Endothelial cell of umbilical vein (primary cell): ENCODE measurements around the gene GRID2. TPM values are rescaled to one million over a fixed set of nuclear protein-coding genes. Genes with fewer than 3 reads are reported as not detected.

ENCODE experiments used
- BruUV-seq: library from RNA; stranded (reverse); fragments of 400-500 nt; replicated peaks from 2 replicates; lab custom pipeline; 2021; lab: Mats Ljungman, UMichigan
- CTCF ChIA-PET: fragments of 300-600, 350-600 bp; sonication (Branson Sonifier 250); formaldehyde crosslinking; loops from one replicate; lab custom pipeline; 2021; ENCODE audit warnings: antibody characterized with exemption, inconsistent platforms; lab: Charles Lee
- POLR2A ChIA-PET: fragments of 300-600, 350-600 bp; sonication (Branson Sonifier 250); formaldehyde crosslinking; loops from one replicate; lab custom pipeline; 2021; ENCODE audit warnings: antibody characterized with exemption, inconsistent platforms; lab: Charles Lee
- DNase-seq: peaks from one replicate; pipeline ENCODE4 v3.0.0-alpha.2; 2011; ENCODE audit warnings: low read depth, low spot score
- FAIRE-seq: peaks from 2 replicates; lab custom pipeline; 2011; peaks lifted over from hg19 to GRCh38; lab: Jason Lieb, UNC
- H2AFZ ChIP-seq: 2 replicates; pipeline ENCODE4 v1.6.0; 2012; ENCODE audit warnings: low read depth, low read length, control low read depth, inconsistent platforms
- H3K27ac ChIP-seq: 2 replicates; pipeline ENCODE4 v1.5.1; 2011; ENCODE audit warnings: low read depth, mild to moderate bottlenecking, control low read depth, low read length, moderate library complexity; ENCODE audit not compliant: insufficient read depth
- H3K27me3 ChIP-seq, 2 experiments: 2 replicates each; pipeline versions ENCODE4 v1.6.0 to v1.6.1; 2011; ENCODE audit warnings: low read length in 2 of 2, mixed read lengths in 1 of 2; ENCODE audit not compliant: control insufficient read depth in 2 of 2, insufficient read depth in 2 of 2
- H3K36me3 ChIP-seq, 2 experiments: 2 replicates in 1 of 2; 3 replicates in 1 of 2; pipeline ENCODE4 v1.5.1; 2011; ENCODE audit warnings: low read length in 2 of 2, mild to moderate bottlenecking in 1 of 2, moderate library complexity in 1 of 2; ENCODE audit not compliant: control insufficient read depth in 2 of 2, insufficient read depth in 2 of 2; ENCODE audit errors: extremely low read depth in 1 of 2
- H3K4me1 ChIP-seq: 3 replicates; pipeline ENCODE4 v1.5.1; 2011; ENCODE audit warnings: mild to moderate bottlenecking, low read length; ENCODE audit not compliant: control insufficient read depth, insufficient read depth; ENCODE audit errors: extremely low read depth
- H3K4me2 ChIP-seq: 2 replicates; pipeline ENCODE4 v1.6.1; 2011; ENCODE audit warnings: low read length, control low read depth, mixed read lengths; ENCODE audit not compliant: insufficient read depth
- H3K4me3 ChIP-seq, 3 experiments: fragments of 200-600 bp in 1 of 3; sonication (generic), shearing (Covaris generic) in 1 of 3; replicated peaks in 1 of 3; 2 replicates each; pipeline ENCODE4 v1.5.1; 2011 to 2016; ENCODE audit warnings: control low read depth in 3 of 3, low read length in 3 of 3, mild to moderate bottlenecking in 2 of 3, inconsistent platforms in 1 of 3, low read depth in 1 of 3, moderate library complexity in 1 of 3; ENCODE audit not compliant: insufficient read depth in 1 of 3
- H3K79me2 ChIP-seq: 2 replicates; pipeline ENCODE4 v1.6.0; 2012; ENCODE audit warnings: low read length, inconsistent platforms; ENCODE audit not compliant: control insufficient read depth, insufficient read depth
- H3K9ac ChIP-seq: replicated peaks from 2 replicates; pipeline ENCODE3; 2011; ENCODE audit warnings: low read length, control low read depth; ENCODE audit not compliant: insufficient read depth; ENCODE audit errors: extremely low read depth
- H3K9me1 ChIP-seq: replicated peaks from 3 replicates; pipeline ENCODE4 v1.6.0; 2011; ENCODE audit warnings: mild to moderate bottlenecking, low read length; ENCODE audit not compliant: control insufficient read depth, insufficient read depth; ENCODE audit errors: extremely low read depth
- H3K9me3 ChIP-seq: replicated peaks from 2 replicates; pipeline ENCODE4 v1.5.1; 2012; ENCODE audit warnings: low read length, inconsistent platforms; ENCODE audit not compliant: control insufficient read depth, insufficient read depth
- H4K20me1 ChIP-seq: replicated peaks from 2 replicates; pipeline ENCODE3; 2011; ENCODE audit warnings: mild to moderate bottlenecking, low read length; ENCODE audit not compliant: control insufficient read depth, insufficient read depth; ENCODE audit errors: extremely low read depth
- EZH2 ChIP-seq: IDR thresholded peaks from 2 replicates; pipeline ENCODE4 v1.6.1; 2012; ENCODE audit warnings: borderline replicate concordance, low read depth, mild to moderate bottlenecking, moderate library complexity, low read length, inconsistent platforms; ENCODE audit not compliant: severe bottlenecking
- FOS ChIP-seq: IDR thresholded peaks from 2 replicates; pipeline ENCODE4 v1.6.1; 2011; ENCODE audit warnings: mild to moderate bottlenecking, low read length, moderate library complexity, borderline replicate concordance; ENCODE audit not compliant: insufficient read depth
- GATA2 ChIP-seq: IDR thresholded peaks from 2 replicates; pipeline ENCODE4 v1.7.0; 2011; ENCODE audit warnings: low read depth, mild to moderate bottlenecking, moderate library complexity, mixed read lengths, low read length; ENCODE audit not compliant: insufficient read length, insufficient read depth
- JUN ChIP-seq: IDR thresholded peaks from 2 replicates; pipeline ENCODE4 v1.6.1; 2011; ENCODE audit warnings: borderline replicate concordance, low read depth; ENCODE audit not compliant: insufficient read length, insufficient read depth
- MYC ChIP-seq: IDR thresholded peaks from one replicate; pipeline ENCODE4 v1.6.1; 2011; ENCODE audit warnings: mild to moderate bottlenecking, low read depth, low read length
- POLR2A ChIP-seq: IDR thresholded peaks from 2 replicates; pipeline ENCODE4 v1.6.1; 2012; ENCODE audit warnings: low read depth, mild to moderate bottlenecking, control low read depth, low read length
- POLR2AphosphoS5 ChIP-seq: IDR thresholded peaks from 2 replicates; pipeline ENCODE4 v1.6.1; 2012; ENCODE audit warnings: low read depth, mild to moderate bottlenecking, control low read depth, low read length, moderate library complexity; ENCODE audit not compliant: insufficient read depth
- dilution Hi-C: fragments of 300-500 bp; cut with MboI; formaldehyde crosslinking; loops from one replicate; pipeline ENCODE4 v1.15.0; 2019; ENCODE audit warnings: low sequenced_read_pairs; ENCODE audit not compliant: extremely low pct_ligation_motif_present
- intact Hi-C: fragments of 100-400 bp; cut with micrococcal nuclease; formaldehyde crosslinking; loops from one replicate; pipeline ENCODE4 v1.10.0; 2022
- polyA plus RNA-seq, 4 experiments: library from polyadenylated mRNA; depleted of rRNA in 3 of 4; stranded (reverse) in 3 of 4; unstranded in 1 of 4; fragments of >200 nt; gene quantifications; 2 replicates each; pipeline versions ENCODE4 v1.2.1 to v1.2.3, GENCODE V29; 2011 to 2012; ENCODE audit warnings: missing spikeins in 1 of 4
- total RNA-seq: library from RNA; stranded (reverse); gene quantifications from 2 replicates; pipeline ENCODE4 v1.2.3, GENCODE V29; 2021
- TF ChIP-seq, protein P1 (sequence below), 2 donors: IDR thresholded peaks; 1 replicate in 1 of 2; 2 replicates in 1 of 2; pipeline ENCODE4 v1.5.1; 2011; ENCODE audit warnings: low read length in 2 of 2, mild to moderate bottlenecking in 2 of 2, moderate library complexity in 2 of 2, control low read depth in 1 of 2, inconsistent platforms in 1 of 2, low read depth in 1 of 2; ENCODE audit not compliant: insufficient read depth in 1 of 2; ENCODE audit errors: extremely low read depth in 1 of 2
- TF ChIP-seq, protein P2 (sequence below): IDR thresholded peaks from 2 replicates; pipeline ENCODE4 v1.6.1; 2011; ENCODE audit not compliant: insufficient read depth, insufficient read length

Gene GRID2
- total and polyA plus RNA-seq, 2 donors (not counting 3 experiments of a cell fraction or from before 2014, with no cell fraction given), result not detected

DNA sequence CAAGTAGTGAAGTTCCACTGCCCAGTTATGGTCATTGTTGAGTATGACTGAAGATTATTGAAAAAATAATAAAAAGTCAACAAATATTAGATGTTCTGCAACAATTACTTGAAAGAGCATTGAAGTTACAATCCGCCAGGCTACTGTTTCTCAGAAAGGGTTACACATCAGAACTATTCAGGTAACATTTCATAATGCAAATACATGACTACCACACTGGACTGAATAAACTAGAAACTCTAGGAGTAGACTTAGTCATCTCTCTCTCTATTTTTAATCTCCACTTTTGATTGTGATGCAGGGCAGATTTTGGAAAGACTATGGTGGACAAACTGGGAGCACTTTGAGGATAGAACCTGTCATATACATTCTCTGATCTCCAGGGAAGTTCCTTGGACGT lies 776.5 kb downstream of the GRID2 start:
- Histone ChIP-seq H3K79me2 (no peaks in the 10 kb centered on the region), H3K4me1 (no peaks in the 10 kb centered on the region), H3K27me3 (no peaks in the 10 kb centered on the region), H3K9me3 (no peaks in the 10 kb centered on the region), H3K27ac (no peak overlapping the region), H3K4me2 (no peak overlapping the region), H3K9ac (no peak overlapping the region), H2AFZ (no peak overlapping the region), H3K4me3 (no peak overlapping the region), H4K20me1 (no peaks in the 10 kb centered on the region), H3K36me3 (no peaks in the 10 kb centered on the region), H3K9me1 (no peaks in the 10 kb centered on the region)
- CTCF ChIA-PET, result no interaction called here
- dilution Hi-C loops (no loop called here), intact Hi-C loops (no loop called here)
- FAIRE-seq (no peak), DNase-seq (no peak)
- POLR2A ChIA-PET, result no interaction called here
- TF ChIP-seq, protein P1, sequence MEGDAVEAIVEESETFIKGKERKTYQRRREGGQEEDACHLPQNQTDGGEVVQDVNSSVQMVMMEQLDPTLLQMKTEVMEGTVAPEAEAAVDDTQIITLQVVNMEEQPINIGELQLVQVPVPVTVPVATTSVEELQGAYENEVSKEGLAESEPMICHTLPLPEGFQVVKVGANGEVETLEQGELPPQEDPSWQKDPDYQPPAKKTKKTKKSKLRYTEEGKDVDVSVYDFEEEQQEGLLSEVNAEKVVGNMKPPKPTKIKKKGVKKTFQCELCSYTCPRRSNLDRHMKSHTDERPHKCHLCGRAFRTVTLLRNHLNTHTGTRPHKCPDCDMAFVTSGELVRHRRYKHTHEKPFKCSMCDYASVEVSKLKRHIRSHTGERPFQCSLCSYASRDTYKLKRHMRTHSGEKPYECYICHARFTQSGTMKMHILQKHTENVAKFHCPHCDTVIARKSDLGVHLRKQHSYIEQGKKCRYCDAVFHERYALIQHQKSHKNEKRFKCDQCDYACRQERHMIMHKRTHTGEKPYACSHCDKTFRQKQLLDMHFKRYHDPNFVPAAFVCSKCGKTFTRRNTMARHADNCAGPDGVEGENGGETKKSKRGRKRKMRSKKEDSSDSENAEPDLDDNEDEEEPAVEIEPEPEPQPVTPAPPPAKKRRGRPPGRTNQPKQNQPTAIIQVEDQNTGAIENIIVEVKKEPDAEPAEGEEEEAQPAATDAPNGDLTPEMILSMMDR (IDR thresholded peaks at IDR 0.05; ENCODE audit: extremely low read depth in 1 of 2, insufficient read depth in 1 of 2, low read depth in 1 of 2, low read length in 2 of 2), result no peak
- TF ChIP-seq GATA2, result no peak
- TF ChIP-seq EZH2, result no peak
- TF ChIP-seq, protein P2, sequence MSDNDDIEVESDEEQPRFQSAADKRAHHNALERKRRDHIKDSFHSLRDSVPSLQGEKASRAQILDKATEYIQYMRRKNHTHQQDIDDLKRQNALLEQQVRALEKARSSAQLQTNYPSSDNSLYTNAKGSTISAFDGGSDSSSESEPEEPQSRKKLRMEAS, result no peak
- no peak for TF ChIP-seq FOS
- no peak for TF ChIP-seq POLR2AphosphoS5
- no peak for TF ChIP-seq JUN
- TF ChIP-seq MYC, result no peak
- TF ChIP-seq POLR2A, result no peak
- no TSS peak for BruUV-seq
